NB4 (cell line): ENCODE data around the gene DYNLT1.

Experiments used
- POLR2A ChIP-seq: IDR thresholded peaks from 2 replicates; pipeline ENCODE4 v1.6.1; 2011; ENCODE audit warnings: mild to moderate bottlenecking; ENCODE audit not compliant: insufficient read length; ENCODE audit errors: extremely low read depth
- TF ChIP-seq, protein P1 (sequence below): IDR thresholded peaks from one replicate; pipeline ENCODE4 v1.5.1; 2012; ENCODE audit warnings: low read depth, low read length
- TF ChIP-seq, protein P2 (sequence below): IDR thresholded peaks from 2 replicates; pipeline ENCODE4 v1.6.1; 2011; ENCODE audit warnings: low read depth, low read length

DNA sequence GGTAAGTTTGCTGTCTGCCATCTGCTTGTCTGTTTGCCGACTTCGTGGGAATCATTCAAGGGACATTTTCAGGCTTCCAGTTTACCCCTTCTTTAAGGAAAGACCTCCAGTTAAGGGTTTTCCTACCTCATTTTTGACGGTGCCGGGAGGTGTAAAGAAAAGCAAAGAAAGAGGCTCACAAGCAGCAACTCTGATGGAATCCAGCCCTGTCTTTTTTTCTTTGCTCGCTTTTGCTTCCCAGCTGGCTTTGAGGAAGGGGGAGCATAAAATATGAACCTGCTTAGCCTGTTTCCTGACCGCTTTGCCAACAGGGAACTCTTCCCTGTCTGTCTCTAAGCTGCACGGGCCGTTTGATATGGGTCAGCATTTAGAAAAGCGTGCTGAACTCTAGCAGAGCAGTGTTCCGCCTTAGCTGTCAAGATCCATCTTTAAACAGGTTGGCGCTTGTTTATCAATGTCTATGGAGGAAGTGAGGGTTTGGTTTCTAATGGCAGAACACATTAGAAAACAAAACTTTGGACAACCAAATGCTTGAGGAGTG is 19.2 kb upstream of the DYNLT1 start:
- TF ChIP-seq, protein P1, sequence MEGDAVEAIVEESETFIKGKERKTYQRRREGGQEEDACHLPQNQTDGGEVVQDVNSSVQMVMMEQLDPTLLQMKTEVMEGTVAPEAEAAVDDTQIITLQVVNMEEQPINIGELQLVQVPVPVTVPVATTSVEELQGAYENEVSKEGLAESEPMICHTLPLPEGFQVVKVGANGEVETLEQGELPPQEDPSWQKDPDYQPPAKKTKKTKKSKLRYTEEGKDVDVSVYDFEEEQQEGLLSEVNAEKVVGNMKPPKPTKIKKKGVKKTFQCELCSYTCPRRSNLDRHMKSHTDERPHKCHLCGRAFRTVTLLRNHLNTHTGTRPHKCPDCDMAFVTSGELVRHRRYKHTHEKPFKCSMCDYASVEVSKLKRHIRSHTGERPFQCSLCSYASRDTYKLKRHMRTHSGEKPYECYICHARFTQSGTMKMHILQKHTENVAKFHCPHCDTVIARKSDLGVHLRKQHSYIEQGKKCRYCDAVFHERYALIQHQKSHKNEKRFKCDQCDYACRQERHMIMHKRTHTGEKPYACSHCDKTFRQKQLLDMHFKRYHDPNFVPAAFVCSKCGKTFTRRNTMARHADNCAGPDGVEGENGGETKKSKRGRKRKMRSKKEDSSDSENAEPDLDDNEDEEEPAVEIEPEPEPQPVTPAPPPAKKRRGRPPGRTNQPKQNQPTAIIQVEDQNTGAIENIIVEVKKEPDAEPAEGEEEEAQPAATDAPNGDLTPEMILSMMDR = no peak
- TF ChIP-seq POLR2A = no peak
- TF ChIP-seq, protein P2, sequence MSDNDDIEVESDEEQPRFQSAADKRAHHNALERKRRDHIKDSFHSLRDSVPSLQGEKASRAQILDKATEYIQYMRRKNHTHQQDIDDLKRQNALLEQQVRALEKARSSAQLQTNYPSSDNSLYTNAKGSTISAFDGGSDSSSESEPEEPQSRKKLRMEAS = no peak
